Stimulated activated CD4-positive, alpha-beta T cell treated with anti-CD3 and anti-CD28 coated beads, Interleukin-12 subunit alpha, Interleukin-12 subunit beta, amount 100 ng/mL, for 4 hours (primary cell): ENCODE measurements around the gene CARD10.

Experiments used
- DNase-seq: peaks from one replicate; pipeline ENCODE4 v3.0.0-alpha.2; 2020

Gene CARD10, protein sequence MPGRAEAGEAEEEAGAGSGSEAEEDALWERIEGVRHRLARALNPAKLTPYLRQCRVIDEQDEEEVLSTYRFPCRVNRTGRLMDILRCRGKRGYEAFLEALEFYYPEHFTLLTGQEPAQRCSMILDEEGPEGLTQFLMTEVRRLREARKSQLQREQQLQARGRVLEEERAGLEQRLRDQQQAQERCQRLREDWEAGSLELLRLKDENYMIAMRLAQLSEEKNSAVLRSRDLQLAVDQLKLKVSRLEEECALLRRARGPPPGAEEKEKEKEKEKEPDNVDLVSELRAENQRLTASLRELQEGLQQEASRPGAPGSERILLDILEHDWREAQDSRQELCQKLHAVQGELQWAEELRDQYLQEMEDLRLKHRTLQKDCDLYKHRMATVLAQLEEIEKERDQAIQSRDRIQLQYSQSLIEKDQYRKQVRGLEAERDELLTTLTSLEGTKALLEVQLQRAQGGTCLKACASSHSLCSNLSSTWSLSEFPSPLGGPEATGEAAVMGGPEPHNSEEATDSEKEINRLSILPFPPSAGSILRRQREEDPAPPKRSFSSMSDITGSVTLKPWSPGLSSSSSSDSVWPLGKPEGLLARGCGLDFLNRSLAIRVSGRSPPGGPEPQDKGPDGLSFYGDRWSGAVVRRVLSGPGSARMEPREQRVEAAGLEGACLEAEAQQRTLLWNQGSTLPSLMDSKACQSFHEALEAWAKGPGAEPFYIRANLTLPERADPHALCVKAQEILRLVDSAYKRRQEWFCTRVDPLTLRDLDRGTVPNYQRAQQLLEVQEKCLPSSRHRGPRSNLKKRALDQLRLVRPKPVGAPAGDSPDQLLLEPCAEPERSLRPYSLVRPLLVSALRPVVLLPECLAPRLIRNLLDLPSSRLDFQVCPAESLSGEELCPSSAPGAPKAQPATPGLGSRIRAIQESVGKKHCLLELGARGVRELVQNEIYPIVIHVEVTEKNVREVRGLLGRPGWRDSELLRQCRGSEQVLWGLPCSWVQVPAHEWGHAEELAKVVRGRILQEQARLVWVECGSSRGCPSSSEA

DNA sequence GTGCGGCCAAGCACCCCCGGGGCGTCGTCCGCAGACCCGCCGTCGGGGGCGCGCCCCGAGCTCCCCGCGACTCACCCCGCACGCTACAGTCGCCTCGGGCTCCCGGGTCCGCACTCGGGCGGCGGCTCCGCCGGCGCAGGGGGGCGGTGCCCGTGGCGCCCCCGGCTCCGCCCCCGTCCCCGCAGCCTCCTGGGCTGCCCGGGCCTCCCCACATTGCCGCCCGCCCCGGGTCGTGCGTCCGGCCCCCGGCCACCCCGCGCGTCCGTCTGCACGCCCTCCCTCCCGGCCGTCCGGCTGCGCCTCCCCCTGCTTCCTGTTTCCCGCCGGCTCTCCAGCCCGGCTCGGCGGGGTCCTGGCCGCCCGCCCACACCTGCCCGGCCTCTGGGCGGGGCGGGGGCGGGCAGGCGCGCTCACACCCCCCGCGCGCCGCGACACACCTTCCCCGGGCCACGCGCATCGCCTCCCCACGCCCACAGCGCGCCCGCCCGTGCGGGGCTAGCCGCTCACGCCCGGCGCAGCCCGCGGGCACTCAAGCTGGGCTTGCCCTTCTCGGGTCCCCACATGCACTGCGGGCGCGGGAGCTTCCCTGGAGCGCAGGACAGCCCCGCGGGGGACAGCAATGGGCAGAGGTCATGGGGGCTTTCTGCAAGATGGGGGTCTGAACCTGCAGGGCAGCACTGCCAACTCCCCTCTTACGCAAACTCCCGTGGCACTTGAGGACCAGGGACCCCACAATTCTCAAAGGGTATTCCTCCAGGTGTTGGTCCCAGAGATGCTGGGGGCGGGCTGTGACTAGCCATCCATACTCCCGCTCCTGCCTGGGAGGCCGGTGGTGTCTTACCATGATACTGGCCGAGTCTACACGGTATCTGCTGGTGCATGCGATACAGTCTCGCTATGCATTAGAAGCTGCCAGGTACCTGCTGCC, at the start of gene CARD10:
Gene CARD10 (minus strand): TSS at position 148 of the 928 bp plus-strand sequence. CDS start 215 bp downstream, outside the sequence.
- no peak for DNase-seq

GRCh38 chr22:37568448-37569008, 49.3 kb upstream of the CARD10 start:
- no peak for DNase-seq

DNA sequence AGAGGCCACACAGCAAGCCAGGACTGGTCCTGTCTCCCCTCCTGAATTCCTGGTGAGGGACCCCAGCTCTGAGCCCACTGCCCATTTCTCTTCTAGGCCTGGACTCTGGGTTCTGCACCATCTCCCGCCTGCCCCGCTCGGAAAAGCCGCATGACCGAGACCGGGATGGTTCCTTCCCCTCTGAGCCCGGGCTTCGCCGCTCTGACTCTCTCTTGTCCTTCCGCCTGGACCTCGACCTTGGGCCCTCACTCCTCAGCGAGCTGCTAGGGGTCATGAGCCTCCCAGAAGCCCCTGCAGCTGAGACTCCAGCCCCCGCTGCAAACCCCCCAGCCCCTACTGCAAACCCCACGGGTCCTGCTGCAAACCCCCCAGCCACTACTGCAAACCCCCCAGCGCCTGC, 48.8 kb upstream of the CARD10 start:
- DNase-seq, result no peak

GRCh38 chr22:37566903-37567798, 47.9 kb upstream of the CARD10 start:
- DNase-seq, result peak; percentile 90

- DNase-seq, result peak; percentile 23
These were observed 47.2 kb upstream of the CARD10 start for GRCh38 chr22:37566329-37566837.

DNA sequence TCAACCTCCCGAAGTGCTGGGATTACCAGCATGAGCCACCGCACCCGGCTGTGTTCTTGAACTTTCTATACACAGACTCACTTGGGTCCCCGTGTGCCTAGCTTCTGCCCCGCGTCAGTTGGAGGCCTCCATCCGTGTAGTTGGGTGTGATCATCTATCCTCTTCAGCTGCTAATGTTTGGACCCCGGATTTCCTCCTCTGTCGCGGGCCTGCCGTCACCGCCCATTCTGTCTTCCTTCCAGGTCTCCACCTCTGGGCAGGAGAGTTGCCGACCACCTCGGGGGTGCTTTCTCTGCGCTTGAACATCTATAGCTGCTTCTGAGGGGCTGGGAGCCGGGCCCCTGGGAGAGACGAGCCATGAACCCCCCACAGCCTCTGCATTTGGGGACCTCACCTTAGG, 46.6 kb upstream of the CARD10 start:
- no peak for DNase-seq

GRCh38 chr22:37564111-37564711, 45.0 kb upstream of the CARD10 start:
- no peak for DNase-seq

- no peak for DNase-seq
These were observed 44.2 kb upstream of the CARD10 start for GRCh38 chr22:37563153-37564081.

GRCh38 chr22:37562049-37562875, 43.0 kb upstream of the CARD10 start:
- DNase-seq, result no peak

DNA sequence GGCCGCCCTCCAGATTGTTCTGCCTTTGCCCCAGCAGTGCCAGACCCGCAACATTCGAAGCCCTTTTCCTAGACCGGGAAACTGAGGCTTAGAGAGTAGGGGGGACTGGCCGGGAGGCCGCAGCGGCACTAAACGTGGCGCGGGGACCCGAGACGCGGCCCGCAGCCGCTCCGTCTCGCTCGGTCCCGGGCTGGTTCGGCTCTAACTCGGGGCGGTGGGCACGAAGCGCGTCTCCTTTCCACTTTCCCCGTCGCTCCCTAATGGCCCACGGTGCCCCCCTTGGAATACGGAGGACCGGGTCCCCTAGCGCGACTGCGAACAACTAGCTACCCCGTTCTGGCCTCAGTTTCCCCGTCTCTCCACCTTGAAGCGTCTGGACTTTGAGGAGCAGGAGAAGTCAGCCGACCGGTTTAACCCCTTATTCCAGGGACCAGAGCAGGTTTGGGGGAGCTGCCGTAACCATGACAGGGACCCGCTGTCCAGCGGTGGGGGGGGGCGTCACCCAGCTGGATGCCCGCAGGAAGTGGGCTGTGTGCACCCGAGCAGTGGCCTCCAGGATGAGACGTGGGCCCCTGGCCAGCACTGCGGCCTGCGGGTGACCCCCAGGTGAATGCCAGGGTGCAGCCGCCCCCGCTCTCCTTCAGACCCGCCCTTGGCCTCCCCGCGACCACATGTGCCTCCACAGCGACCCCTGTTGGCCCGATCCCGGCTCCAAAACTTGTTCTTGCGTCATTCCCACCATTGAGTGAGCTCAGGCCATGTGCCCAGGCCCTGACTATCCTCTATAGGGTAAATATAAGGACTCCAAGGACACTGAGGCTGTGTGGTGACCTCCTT, 42.2 kb upstream of the CARD10 start:
- peak; percentile 82 for DNase-seq

GRCh38 chr22:37560608-37561211, 41.5 kb upstream of the CARD10 start:
- DNase-seq, result no peak

- DNase-seq, result no peak
These were observed 40.8 kb upstream of the CARD10 start, which contains the start of gene CDC42EP1 for GRCh38 chr22:37559901-37560607. TSS of gene CDC42EP1 (plus strand) at chr22:37560480. CDS start at chr22:37566350, 5,870 bp downstream.

GRCh38 chr22:37559521-37559900, 40.3 kb upstream of the CARD10 start:
- DNase-seq, result no peak

GRCh38 chr22:37558815-37559214, 39.6 kb upstream of the CARD10 start:
- DNase-seq, result no peak

DNA sequence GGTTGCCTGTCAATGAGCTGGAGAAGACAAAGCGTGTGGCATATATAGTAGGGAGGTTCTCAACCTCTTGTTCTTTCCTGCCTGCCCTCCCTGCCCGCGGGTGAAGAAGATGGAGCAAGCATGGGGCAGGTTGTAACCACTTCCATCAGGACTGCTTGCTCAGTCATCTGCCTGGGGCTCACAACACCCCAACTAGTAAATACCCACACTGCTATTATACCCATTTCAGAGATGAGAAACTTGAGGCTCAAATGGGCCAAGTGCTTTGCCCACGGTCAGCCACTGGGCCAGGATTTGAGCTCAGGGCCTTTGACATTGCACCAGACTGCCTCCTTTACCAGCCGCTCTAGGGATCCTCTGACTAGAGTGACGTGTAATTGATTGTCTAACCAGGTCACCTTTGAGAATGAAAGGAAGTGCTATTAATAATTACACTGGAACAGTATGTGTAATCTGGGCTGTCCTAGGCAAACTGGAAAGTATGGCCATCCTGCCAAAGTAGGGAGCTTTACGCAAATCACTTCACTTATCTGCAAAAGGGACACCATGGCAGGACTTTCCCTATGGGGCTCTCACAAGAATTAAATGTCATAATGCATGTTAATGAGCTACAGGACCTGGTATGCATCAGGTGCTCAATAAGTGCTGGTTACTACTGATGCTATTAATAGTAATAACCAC, 38.2 kb upstream of the CARD10 start:
- no peak for DNase-seq
